ENCODE results near the gene KBTBD12.

Gene KBTBD12

DNA sequence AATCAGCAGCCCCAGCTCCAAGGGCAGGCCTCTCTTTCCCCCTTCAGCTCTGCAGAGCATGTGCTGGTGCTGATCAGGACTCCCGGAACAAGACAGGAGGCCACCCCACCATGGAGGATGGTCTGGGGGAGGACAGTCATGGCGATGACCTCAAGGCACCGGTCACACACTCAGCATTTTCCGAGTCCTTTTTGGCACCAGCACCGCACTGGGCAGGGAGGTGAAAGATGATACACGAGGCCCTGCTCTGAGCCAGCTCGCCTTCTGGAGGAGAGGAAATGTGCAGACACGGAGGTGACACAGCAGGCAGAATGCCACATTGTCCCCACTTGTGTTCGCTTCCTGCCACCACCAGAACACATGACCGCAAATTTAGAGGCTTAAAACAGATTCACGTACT lies 75.4 kb downstream of the KBTBD12 start:
- DNase-seq (ENCODE audit: low spot score): no peak
- H3K27ac ChIP-seq: no peak overlapping the region
- no peak for TF ChIP-seq CTCF (conservative IDR thresholded peaks at IDR 0.05; ENCODE audit: low read depth)
- ChIA-PET CTCF (no interaction called here), POLR2A (ENCODE audit: low non-redundant PET) (no interaction called here)

GRCh38 chr3:127991251-127991650 lies 76.2 kb downstream of the KBTBD12 start:
- DNase-seq (ENCODE audit: low spot score): no peak
- no peak for TF ChIP-seq CTCF (conservative IDR thresholded peaks at IDR 0.05; ENCODE audit: low read depth)
- POLR2A ChIA-PET (ENCODE audit: low non-redundant PET): no interaction called here
- CTCF ChIA-PET: interaction anchor here (0.6 kb wide), 1 partner anchor 382 kb away, joined by 5 read pairs; no protein-coding TSS in a partner anchor
- H3K27ac ChIP-seq: no peak overlapping the region

- ChIA-PET CTCF (interaction anchor here (0.6 kb wide), 1 partner anchor 383 kb away, joined by 5 read pairs; no protein-coding TSS in a partner anchor), POLR2A (ENCODE audit: low non-redundant PET) (no interaction called here)
- no peak for DNase-seq (ENCODE audit: low spot score)
- no peak for TF ChIP-seq CTCF (conservative IDR thresholded peaks at IDR 0.05; ENCODE audit: low read depth)
- no peak overlapping the region for H3K27ac ChIP-seq
Measured at GRCh38 chr3:127991681-127992080, 76.6 kb downstream of the KBTBD12 start.

- CTCF ChIA-PET: no interaction called here
- no peak for TF ChIP-seq CTCF (conservative IDR thresholded peaks at IDR 0.05; ENCODE audit: low read depth)
- DNase-seq (ENCODE audit: low spot score): no peak
- POLR2A ChIA-PET (ENCODE audit: low non-redundant PET): no interaction called here
- no peak overlapping the region for H3K27ac ChIP-seq
Measured at GRCh38 chr3:127992127-127992526, 77.1 kb downstream of the KBTBD12 start.

GRCh38 chr3:127994011-127994410 lies 79.0 kb downstream of the KBTBD12 start:
- no peak for DNase-seq (ENCODE audit: low spot score)
- ChIA-PET POLR2A (ENCODE audit: low non-redundant PET) (no interaction called here), CTCF (interaction anchor here (0.5 to 1.1 kb wide), 3 partner anchors 18 to 419 kb away, joined by 3 to 5 read pairs (median 3); no protein-coding TSS in a partner anchor)
- no peak for TF ChIP-seq CTCF (conservative IDR thresholded peaks at IDR 0.05; ENCODE audit: low read depth)
- H3K27ac ChIP-seq: no peak overlapping the region

DNA sequence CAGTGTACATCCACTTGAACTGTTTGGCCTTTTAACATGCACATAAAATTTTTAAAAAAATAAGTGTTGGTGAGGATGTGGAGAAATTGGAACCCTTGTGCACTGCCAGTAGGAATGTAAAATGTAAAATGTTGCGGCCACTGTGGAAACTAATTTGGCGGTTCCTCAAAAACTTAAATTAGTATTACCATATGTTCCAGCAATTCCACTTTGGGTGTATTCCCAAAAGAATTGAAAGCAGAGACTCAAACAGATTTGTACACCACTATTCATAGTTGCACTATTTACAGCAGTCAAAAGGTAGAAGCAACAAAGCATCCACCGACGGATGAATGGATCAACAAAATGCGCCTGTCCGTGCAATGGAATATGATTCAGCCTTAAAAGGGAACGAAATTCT lies 82.0 kb downstream of the KBTBD12 start:
- no peak for DNase-seq (ENCODE audit: low spot score)
- no peak overlapping the region for H3K27ac ChIP-seq
- ChIA-PET POLR2A (ENCODE audit: low non-redundant PET) (no interaction called here), CTCF (no interaction called here)
- no peak for TF ChIP-seq CTCF (conservative IDR thresholded peaks at IDR 0.05; ENCODE audit: low read depth)

- ChIA-PET POLR2A (ENCODE audit: low non-redundant PET) (no interaction called here), CTCF (interaction anchor here (0.6 to 1.0 kb wide), 2 partner anchors 27 to 423 kb away, joined by 3 to 10 read pairs; no protein-coding TSS in a partner anchor)
- no peak for DNase-seq (ENCODE audit: low spot score)
- no peak for TF ChIP-seq CTCF (conservative IDR thresholded peaks at IDR 0.05; ENCODE audit: low read depth)
- H3K27ac ChIP-seq: no peak overlapping the region
Measured at GRCh38 chr3:127997961-127998360, 82.9 kb downstream of the KBTBD12 start.

Measured in RWPE1 (cell line).